WTC11 (cell line): ENCODE measurements around the gene LEF1. TPM values are rescaled to one million over a fixed set of nuclear protein-coding genes. Genes with fewer than 3 reads are reported as not detected.

Experiments
- ATAC-seq: fragments of 200-7000 bp; cut with Tn5 transposase; 2 replicates; pipeline ENCODE4 v1.10.0; 2021; ENCODE audit warnings: mild to moderate bottlenecking, moderate library complexity
- CTCF ChIA-PET: fragments of 300-600 bp; sonication (Branson Sonifier 250); formaldehyde crosslinking; loops from one replicate; lab custom pipeline; 2021; ENCODE audit warnings: antibody characterized with exemption; lab: Charles Lee
- POLR2A ChIA-PET: fragments of 350-600 bp; sonication (Branson Sonifier 250); formaldehyde crosslinking; loops from one replicate; lab custom pipeline; 2021; ENCODE audit warnings: antibody characterized with exemption; lab: Charles Lee
- DNase-seq: peaks from one replicate; pipeline ENCODE4 v3.0.0; 2021; ENCODE audit warnings: low spot score
- H3K27ac Mint-ChIP-seq: 2 replicates; pipeline ENCODE4 v1.8.0; 2021; ENCODE audit warnings: mixed read lengths
- H3K27me3 Mint-ChIP-seq: 2 replicates; pipeline ENCODE4 v1.8.0; 2021; ENCODE audit warnings: low read depth, mild to moderate bottlenecking, moderate library complexity, mixed read lengths
- H3K36me3 Mint-ChIP-seq: 2 replicates; pipeline ENCODE4 v1.8.0; 2021; ENCODE audit warnings: mixed read lengths
- H3K4me1 Mint-ChIP-seq: 2 replicates; pipeline ENCODE4 v1.8.0; 2022; ENCODE audit warnings: mixed read lengths
- H3K4me3 Mint-ChIP-seq: 2 replicates; pipeline ENCODE4 v1.8.0; 2021; ENCODE audit warnings: mild to moderate bottlenecking, moderate library complexity, mixed read lengths
- H3K9me3 Mint-ChIP-seq: 2 replicates; pipeline ENCODE4 v1.8.0; 2021; ENCODE audit warnings: mixed read lengths
- ATF1 ChIP-seq: sonication (generic); formaldehyde crosslinking; IDR thresholded peaks from 2 replicates; pipeline ENCODE4 v1.8.1; 2023; ENCODE audit warnings: mild to moderate bottlenecking, moderate library complexity, missing genetic modification reagents
- EMX1 ChIP-seq: fragments of 250-450 bp; sonication (Bioruptor Pico); IDR thresholded peaks from 2 replicates; pipeline ENCODE4 v1.8.0; 2021; ENCODE audit warnings: mild to moderate bottlenecking
- ERG ChIP-seq: fragments of 250-450 bp; sonication (Bioruptor Pico); IDR thresholded peaks from 2 replicates; pipeline ENCODE4 v1.8.0; 2021; ENCODE audit warnings: mild to moderate bottlenecking
- FOXP1 ChIP-seq: sonication (generic); formaldehyde crosslinking; IDR thresholded peaks from 2 replicates; pipeline ENCODE4 v1.8.0; 2022; ENCODE audit warnings: missing genetic modification reagents, mild to moderate bottlenecking, moderate library complexity, borderline replicate concordance
- HMGA2 ChIP-seq: fragments of 250-450 bp; sonication (Bioruptor Pico); IDR thresholded peaks from 2 replicates; pipeline ENCODE4 v1.4.0; 2021; ENCODE audit warnings: mild to moderate bottlenecking, moderate library complexity
- JAZF1 ChIP-seq: fragments of 250-450 bp; sonication (Bioruptor Pico); IDR thresholded peaks from 2 replicates; pipeline ENCODE4 v1.9.0; 2021; ENCODE audit warnings: moderate library complexity, mild to moderate bottlenecking, inconsistent platforms
- NR1H2 ChIP-seq: sonication (generic); formaldehyde crosslinking; IDR thresholded peaks from 2 replicates; pipeline ENCODE4 v1.9.0; 2021; ENCODE audit warnings: mild to moderate bottlenecking, moderate library complexity, missing genetic modification reagents
- OVOL2 ChIP-seq: fragments of 250-450 bp; sonication (Bioruptor Pico); IDR thresholded peaks from 2 replicates; pipeline ENCODE4 v1.9.0; 2021; ENCODE audit warnings: mild to moderate bottlenecking, borderline replicate concordance
- RORB ChIP-seq: fragments of 250-450 bp; sonication (Bioruptor Pico); IDR thresholded peaks from 2 replicates; pipeline ENCODE4 v1.9.0; 2021; ENCODE audit warnings: mild to moderate bottlenecking
- USF2 ChIP-seq: sonication (generic); formaldehyde crosslinking; IDR thresholded peaks from 2 replicates; pipeline ENCODE4 v1.8.1; 2023; ENCODE audit warnings: mild to moderate bottlenecking, missing genetic modification reagents, moderate library complexity
- ZNF281 ChIP-seq: sonication (generic); formaldehyde crosslinking; IDR thresholded peaks from 2 replicates; pipeline ENCODE4 v1.8.0; 2023; ENCODE audit warnings: mild to moderate bottlenecking, missing genetic modification reagents
- total RNA-seq: library from RNA; stranded (reverse); gene quantifications from 3 replicates; pipeline ENCODE4 v1.2.3, GENCODE V29; 2021
- TF ChIP-seq, protein P1 (sequence below): sonication (generic); formaldehyde crosslinking; IDR thresholded peaks from 2 replicates; pipeline ENCODE4 v1.8.1; 2022; ENCODE audit warnings: mild to moderate bottlenecking, missing genetic modification reagents, moderate library complexity, borderline replicate concordance
- TF ChIP-seq, protein P2 (sequence below): sonication (generic); formaldehyde crosslinking; IDR thresholded peaks from 2 replicates; pipeline ENCODE4 v1.8.0; 2022; ENCODE audit warnings: mild to moderate bottlenecking, missing genetic modification reagents
- TF ChIP-seq, protein P3 (sequence below): sonication (generic); formaldehyde crosslinking; IDR thresholded peaks from 2 replicates; pipeline ENCODE4 v1.8.1; 2022; ENCODE audit warnings: mild to moderate bottlenecking, moderate library complexity, missing genetic modification reagents
- TF ChIP-seq, protein P4 (sequence below): sonication (generic); formaldehyde crosslinking; IDR thresholded peaks from 2 replicates; pipeline ENCODE4 v1.8.1; 2023; ENCODE audit warnings: mild to moderate bottlenecking, missing genetic modification reagents
- TF ChIP-seq, protein P5 (sequence below): fragments of 250-450 bp; sonication (Bioruptor Pico); conservative IDR thresholded peaks from 2 replicates; pipeline ENCODE4 v1.9.0; 2021; ENCODE audit warnings: mild to moderate bottlenecking

Gene LEF1
- total RNA-seq, 1 experiment from 2014 or later = 1.3 TPM

DNA sequence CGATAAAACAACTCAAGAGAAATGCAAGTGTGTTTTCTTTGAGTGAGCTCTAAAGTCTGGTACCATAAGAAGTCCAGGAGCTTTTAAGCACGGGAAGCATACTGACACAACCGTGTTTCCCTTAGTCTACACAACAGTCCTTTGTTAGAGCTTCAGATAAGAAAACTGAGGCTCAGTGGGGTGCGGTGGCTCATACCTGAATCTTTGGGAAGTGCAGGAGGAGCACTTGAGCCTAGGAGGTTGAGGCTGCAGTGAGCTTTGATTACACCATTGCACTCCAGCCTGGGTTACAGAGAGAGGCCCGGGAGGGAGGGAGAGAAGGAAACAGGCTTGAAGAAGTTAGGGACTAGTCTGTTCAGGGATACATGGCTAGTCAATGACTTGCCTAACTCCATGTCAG, 21.9 kb downstream of the LEF1 start:
- H3K4me1 Mint-ChIP-seq = peaks cover 32% of the 10 kb centered on the region
- H3K9me3 Mint-ChIP-seq = no peaks in the 10 kb centered on the region
- DNase-seq = peak; percentile 36
- H3K36me3 Mint-ChIP-seq = no peaks in the 10 kb centered on the region
- no peak overlapping the region for H3K27ac Mint-ChIP-seq
- CTCF ChIA-PET = interaction anchor here (1.0 to 1.1 kb wide), 2 partner anchors 11 to 16 kb away, joined by 3 to 6 read pairs; no protein-coding TSS in a partner anchor
- H3K4me3 Mint-ChIP-seq = no peak overlapping the region
- TF ChIP-seq, protein P1, sequence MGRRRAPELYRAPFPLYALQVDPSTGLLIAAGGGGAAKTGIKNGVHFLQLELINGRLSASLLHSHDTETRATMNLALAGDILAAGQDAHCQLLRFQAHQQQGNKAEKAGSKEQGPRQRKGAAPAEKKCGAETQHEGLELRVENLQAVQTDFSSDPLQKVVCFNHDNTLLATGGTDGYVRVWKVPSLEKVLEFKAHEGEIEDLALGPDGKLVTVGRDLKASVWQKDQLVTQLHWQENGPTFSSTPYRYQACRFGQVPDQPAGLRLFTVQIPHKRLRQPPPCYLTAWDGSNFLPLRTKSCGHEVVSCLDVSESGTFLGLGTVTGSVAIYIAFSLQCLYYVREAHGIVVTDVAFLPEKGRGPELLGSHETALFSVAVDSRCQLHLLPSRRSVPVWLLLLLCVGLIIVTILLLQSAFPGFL = no peak
- TF ChIP-seq JAZF1 (CRISPR knock-in tag) = no peak
- TF ChIP-seq HMGA2 = no peak
- TF ChIP-seq NR1H2 (CRISPR knock-in tag) = no peak
- no peak for TF ChIP-seq ZNF281
- TF ChIP-seq RORB (CRISPR knock-in tag) = no peak
- TF ChIP-seq USF2 (CRISPR knock-in tag) = no peak
- TF ChIP-seq, protein P2, sequence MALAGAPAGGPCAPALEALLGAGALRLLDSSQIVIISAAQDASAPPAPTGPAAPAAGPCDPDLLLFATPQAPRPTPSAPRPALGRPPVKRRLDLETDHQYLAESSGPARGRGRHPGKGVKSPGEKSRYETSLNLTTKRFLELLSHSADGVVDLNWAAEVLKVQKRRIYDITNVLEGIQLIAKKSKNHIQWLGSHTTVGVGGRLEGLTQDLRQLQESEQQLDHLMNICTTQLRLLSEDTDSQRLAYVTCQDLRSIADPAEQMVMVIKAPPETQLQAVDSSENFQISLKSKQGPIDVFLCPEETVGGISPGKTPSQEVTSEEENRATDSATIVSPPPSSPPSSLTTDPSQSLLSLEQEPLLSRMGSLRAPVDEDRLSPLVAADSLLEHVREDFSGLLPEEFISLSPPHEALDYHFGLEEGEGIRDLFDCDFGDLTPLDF = no peak
- no peak for TF ChIP-seq ERG
- TF ChIP-seq, protein P3, sequence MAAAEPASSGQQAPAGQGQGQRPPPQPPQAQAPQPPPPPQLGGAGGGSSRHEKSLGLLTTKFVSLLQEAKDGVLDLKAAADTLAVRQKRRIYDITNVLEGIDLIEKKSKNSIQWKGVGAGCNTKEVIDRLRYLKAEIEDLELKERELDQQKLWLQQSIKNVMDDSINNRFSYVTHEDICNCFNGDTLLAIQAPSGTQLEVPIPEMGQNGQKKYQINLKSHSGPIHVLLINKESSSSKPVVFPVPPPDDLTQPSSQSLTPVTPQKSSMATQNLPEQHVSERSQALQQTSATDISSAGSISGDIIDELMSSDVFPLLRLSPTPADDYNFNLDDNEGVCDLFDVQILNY = no peak
- no peak for TF ChIP-seq OVOL2
- no peak for TF ChIP-seq ATF1 (CRISPR knock-in tag)
- TF ChIP-seq FOXP1 (CRISPR knock-in tag) = no peak
- TF ChIP-seq, protein P4, sequence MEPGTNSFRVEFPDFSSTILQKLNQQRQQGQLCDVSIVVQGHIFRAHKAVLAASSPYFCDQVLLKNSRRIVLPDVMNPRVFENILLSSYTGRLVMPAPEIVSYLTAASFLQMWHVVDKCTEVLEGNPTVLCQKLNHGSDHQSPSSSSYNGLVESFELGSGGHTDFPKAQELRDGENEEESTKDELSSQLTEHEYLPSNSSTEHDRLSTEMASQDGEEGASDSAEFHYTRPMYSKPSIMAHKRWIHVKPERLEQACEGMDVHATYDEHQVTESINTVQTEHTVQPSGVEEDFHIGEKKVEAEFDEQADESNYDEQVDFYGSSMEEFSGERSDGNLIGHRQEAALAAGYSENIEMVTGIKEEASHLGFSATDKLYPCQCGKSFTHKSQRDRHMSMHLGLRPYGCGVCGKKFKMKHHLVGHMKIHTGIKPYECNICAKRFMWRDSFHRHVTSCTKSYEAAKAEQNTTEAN (CRISPR knock-in tag) = no peak
- TF ChIP-seq, protein P5, sequence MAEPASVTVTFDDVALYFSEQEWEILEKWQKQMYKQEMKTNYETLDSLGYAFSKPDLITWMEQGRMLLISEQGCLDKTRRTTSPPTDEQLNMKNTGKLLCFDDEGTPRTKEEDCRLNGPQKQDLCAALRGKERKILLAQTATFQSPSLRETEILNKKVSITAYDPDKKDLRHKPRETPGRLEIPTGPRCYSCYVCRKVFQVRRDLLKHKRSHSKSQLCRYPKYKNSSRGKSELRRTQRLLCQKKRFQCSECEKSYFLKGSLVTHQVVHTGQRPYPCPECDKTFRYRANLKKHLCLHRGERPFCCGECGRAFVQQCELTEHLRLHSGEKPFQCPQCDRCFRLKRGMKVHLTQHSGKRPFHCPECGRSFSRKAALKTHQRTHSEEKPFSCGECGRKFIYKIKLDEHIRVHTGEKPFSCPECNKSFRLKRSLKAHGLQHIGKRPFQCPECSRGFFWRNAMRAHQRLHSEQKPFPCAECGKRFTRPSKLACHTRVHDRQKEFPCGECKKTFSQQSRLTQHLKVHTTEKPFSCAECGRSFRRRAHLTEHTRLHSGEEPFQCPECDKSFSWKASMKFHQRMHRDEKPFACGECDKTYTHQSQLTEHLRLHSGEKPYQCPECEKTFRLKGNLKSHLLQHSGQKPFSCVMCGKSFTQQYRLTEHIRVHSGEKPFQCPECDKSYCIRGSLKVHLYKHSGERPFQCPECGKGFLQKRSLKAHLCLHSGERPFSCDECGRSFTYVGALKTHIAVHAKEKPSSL (CRISPR knock-in tag) = no peak
- no peak for TF ChIP-seq EMX1 (CRISPR knock-in tag)
- TF ChIP-seq, all 79 proteins: peak for 0
- H3K27me3 Mint-ChIP-seq = peaks cover 46% of the 10 kb centered on the region
- POLR2A ChIA-PET = no interaction called here
- peak; percentile 91 for ATAC-seq
